PC-3 (cell line): ENCODE data around the gene TACC2. TPM values are rescaled to one million over a fixed set of nuclear protein-coding genes. Genes with fewer than 3 reads are reported as not detected.

Experiments
- ATAC-seq: fragments of 200-7000 bp; cut with Tn5 transposase; 2 replicates; pipeline ENCODE4 v1.9.1; 2020; ENCODE audit warnings: mild to moderate bottlenecking, moderate library complexity
- Bru-seq: library from RNA; stranded (reverse); fragments of 400-500 nt; gene quantifications from one replicate; lab custom pipeline; 2021; lab: Mats Ljungman, UMichigan
- BruChase-seq, 2 experiments: library from RNA; stranded (reverse); fragments of 400-500 nt; gene quantifications; one replicate each; lab custom pipeline; 2021; lab: Mats Ljungman, UMichigan
- BruUV-seq: library from RNA; stranded (reverse); fragments of 400-500 nt; replicated peaks from 2 replicates; lab custom pipeline; 2021; lab: Mats Ljungman, UMichigan
- CTCF ChIA-PET: fragments of 300-600 bp; sonication (Branson Sonifier 250); formaldehyde crosslinking; loops from one replicate; lab custom pipeline; 2022; ENCODE audit warnings: antibody characterized with exemption; lab: Charles Lee
- POLR2A ChIA-PET: fragments of 300-600 bp; sonication (Branson Sonifier 250); formaldehyde crosslinking; loops from one replicate; lab custom pipeline; 2022; ENCODE audit warnings: antibody characterized with exemption; ENCODE audit not compliant: unreplicated experiment; lab: Charles Lee
- DNase-seq: peaks from one replicate; pipeline ENCODE4 v3.0.0-alpha.2; 2015
- H2AFZ ChIP-seq: fragments of 300-600 bp; sonication (generic); 2 replicates; pipeline ENCODE4 v1.6.0; 2016; ENCODE audit warnings: antibody characterized with exemption, low read length
- H3F3A ChIP-seq: fragments of 300-600 bp; sonication (generic); one replicate; pipeline ENCODE4 v1.6.0; 2017; ENCODE audit warnings: antibody characterized with exemption, low read length, control low read depth, mild to moderate bottlenecking; ENCODE audit not compliant: unreplicated experiment
- H3K27ac ChIP-seq: fragments of 300-600 bp; sonication (generic); 2 replicates; pipeline ENCODE4 v1.5.1; 2016; ENCODE audit warnings: mild to moderate bottlenecking, low read length
- H3K27me3 ChIP-seq: fragments of 300-600 bp; sonication (generic); 2 replicates; pipeline ENCODE4 v1.6.1; 2016; ENCODE audit warnings: low read length, mixed read lengths
- H3K36me3 ChIP-seq: fragments of 300-600 bp; sonication (generic); 2 replicates; pipeline ENCODE4 v1.6.1; 2016; ENCODE audit warnings: low read depth, mixed run types, low read length, mixed read lengths
- H3K4me1 ChIP-seq: fragments of 300-600 bp; sonication (generic); 2 replicates; pipeline ENCODE4 v1.5.1; 2016; ENCODE audit warnings: low read length; ENCODE audit not compliant: insufficient read depth
- H3K4me2 ChIP-seq: fragments of 300-600 bp; sonication (generic); 2 replicates; pipeline ENCODE4 v1.6.0; 2016; ENCODE audit warnings: low read length
- H3K4me3 ChIP-seq: fragments of 300-600 bp; sonication (generic); 2 replicates; pipeline ENCODE4 v1.5.1; 2016; ENCODE audit warnings: mild to moderate bottlenecking, low read length, mixed read lengths
- H3K79me2 ChIP-seq: fragments of 300-600 bp; sonication (generic); 2 replicates; pipeline ENCODE4 v1.6.1; 2017; ENCODE audit warnings: low read length, mixed read lengths
- H3K9ac ChIP-seq: fragments of 300-600 bp; sonication (generic); 2 replicates; pipeline ENCODE4 v1.6.0; 2016; ENCODE audit warnings: mild to moderate bottlenecking, low read length
- H3K9me2 ChIP-seq: fragments of 300-600 bp; sonication (generic); replicated peaks from 2 replicates; pipeline ENCODE4 v1.6.1; 2016; ENCODE audit warnings: mixed run types, low read length, mixed read lengths
- H3K9me3 ChIP-seq: fragments of 300-600 bp; sonication (generic); 2 replicates; pipeline ENCODE4 v1.6.1; 2016; ENCODE audit warnings: low read length, mixed read lengths
- H4K20me1 ChIP-seq: fragments of 300-600 bp; sonication (generic); 2 replicates; pipeline ENCODE4 v1.6.1; 2016; ENCODE audit warnings: low read length, mixed read lengths
- CTCF ChIP-seq: fragments of 300-600 bp; sonication (generic); conservative IDR thresholded peaks from 2 replicates; pipeline ENCODE4 v1.5.1; 2017; ENCODE audit warnings: antibody characterized with exemption, low read depth, mild to moderate bottlenecking, low read length
- EZH2 ChIP-seq: fragments of 300-600 bp; sonication (generic); IDR thresholded peaks from one replicate; pipeline ENCODE4 v1.6.1; 2017; ENCODE audit warnings: antibody characterized with exemption, mild to moderate bottlenecking, low read length; ENCODE audit not compliant: unreplicated experiment
- EZH2phosphoT487 ChIP-seq: fragments of 300-600 bp; sonication (generic); IDR thresholded peaks from 2 replicates; pipeline ENCODE4 v1.6.1; 2018; ENCODE audit warnings: mild to moderate bottlenecking, antibody characterized with exemption, low read length, borderline replicate concordance
- intact Hi-C: fragments of 100-400 bp; cut with micrococcal nuclease; formaldehyde crosslinking; loops from 2 replicates; pipeline ENCODE4 v1.9.0; 2023
- long read RNA-seq: library from polyadenylated mRNA; unstranded; transcript quantifications from one replicate; pipeline ENCODE4 v2.0.0, GENCODE V29; 2021; ENCODE audit not compliant: unreplicated experiment
- total RNA-seq: library from RNA; depleted of rRNA; stranded (reverse); fragments of >200 nt; gene quantifications from 2 replicates; pipeline ENCODE4 v1.2.3, GENCODE V29; 2014; rRNA removed

Gene TACC2
- total RNA-seq (27.9 and 31.7 TPM in 2 replicates), Bru-seq, nascent RNA (percentile 71 among the genes with signal in this experiment), BruChase-seq, experiment 1, labeled RNA remaining after a 6-hour chase (percentile 66 among the genes with signal in this experiment), BruChase-seq, experiment 2, labeled RNA remaining after a 2-hour chase (percentile 68 among the genes with signal in this experiment)
- long read RNA-seq, transcript TACC2-205 (13 exons, 3,281 nt): major isoform, 23 of 52 reads
- long read RNA-seq, partial matches to known transcripts: 13 of 52 reads
- long read RNA-seq, other reads (novel, unspliced or antisense): 15 of 52 reads

GRCh38 chr10:121988361-121989324, at the start of gene TACC2:
Gene TACC2, plus strand, starts transcription at chr10:121989163. Its CDS starts 32,819 bp downstream, at chr10:122021982.
- no peaks in the 10 kb centered on the region for H3F3A ChIP-seq
- no peaks in the 10 kb centered on the region for H3K79me2 ChIP-seq
- no peak within 1 kb of the TSS for H3K9ac ChIP-seq
- ChIA-PET POLR2A (no interaction called here), CTCF (no interaction called here)
- H3K9me3 ChIP-seq: peaks cover 8% of the 10 kb centered on the region; the same call in 1 of the 2 replicates
- no peaks in the 10 kb centered on the region for H4K20me1 ChIP-seq
- BruUV-seq: no TSS peak
- H3K4me3 ChIP-seq: no peak within 1 kb of the TSS
- ATAC-seq: no peak
- no peak within 1 kb of the TSS for H3K4me2 ChIP-seq
- no peaks in the 10 kb centered on the region for H3K36me3 ChIP-seq
- peak within 1 kb of the TSS; percentile 50; the same call in 1 of the 2 replicates for H2AFZ ChIP-seq
- peak; percentile 17 for DNase-seq
- H3K9me2 ChIP-seq: no peaks in the 10 kb centered on the region
- TF ChIP-seq EZH2: no peak
- TF ChIP-seq CTCF: no peak
- TF ChIP-seq EZH2phosphoT487: no peak
- intact Hi-C loops: no loop called here
- peaks cover 6% of the 10 kb centered on the region for H3K4me1 ChIP-seq
- H3K27me3 ChIP-seq: no peaks in the 10 kb centered on the region
- peak within 1 kb of the TSS; percentile 56 for H3K27ac ChIP-seq

GRCh38 chr10:121941532-121941931, 47.4 kb upstream of the TACC2 start:
- H3K36me3 ChIP-seq: no peaks in the 10 kb centered on the region
- H3K4me1 ChIP-seq: peaks cover 16% of the 10 kb centered on the region
- H3K79me2 ChIP-seq: no peaks in the 10 kb centered on the region
- H2AFZ ChIP-seq: no peak overlapping the region
- H3K4me2 ChIP-seq: no peak overlapping the region
- no peaks in the 10 kb centered on the region for H3K27me3 ChIP-seq
- H3K4me3 ChIP-seq: no peak overlapping the region
- H3F3A ChIP-seq: no peaks in the 10 kb centered on the region
- intact Hi-C loops: no loop called here
- POLR2A ChIA-PET: no interaction called here
- no peak overlapping the region for H3K9ac ChIP-seq
- DNase-seq (no peak), ATAC-seq (no peak)
- H3K9me2 ChIP-seq: no peaks in the 10 kb centered on the region
- H3K27ac ChIP-seq: no peak overlapping the region
- H3K9me3 ChIP-seq: no peaks in the 10 kb centered on the region
- TF ChIP-seq EZH2phosphoT487: no peak
- TF ChIP-seq EZH2: no peak
- TF ChIP-seq CTCF: no peak
- no peaks in the 10 kb centered on the region for H4K20me1 ChIP-seq
- CTCF ChIA-PET: no interaction called here
- no TSS peak for BruUV-seq
